AG08395 (cell line): ENCODE measurements around the gene TBC1D10A.

Experiments
- DNase-seq: peaks from one replicate; pipeline ENCODE4 v3.0.0; 2012; ENCODE audit warnings: mixed read lengths, low spot score

TBC1D10A gene

DNA sequence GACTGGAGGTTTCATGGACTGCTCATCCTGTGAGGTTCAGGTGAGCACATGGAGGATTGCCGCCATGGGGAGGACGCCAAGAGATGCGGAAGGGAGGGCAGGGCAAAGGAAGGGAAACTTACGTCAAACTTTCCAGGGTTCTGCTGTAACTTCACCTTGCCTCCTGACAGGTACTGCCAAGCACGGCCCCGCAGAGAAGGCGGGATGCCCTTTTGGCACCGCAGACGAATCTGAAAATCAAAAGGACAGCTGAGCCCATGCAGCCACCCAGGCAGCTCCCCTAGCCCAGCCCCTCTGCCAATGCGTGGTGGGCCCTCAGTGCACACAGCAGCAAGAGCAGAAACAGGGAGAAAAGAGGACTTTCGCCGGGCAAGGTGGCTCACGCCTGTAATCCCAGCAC is 27.4 kb downstream of the TBC1D10A start:
- no peak for DNase-seq

DNA sequence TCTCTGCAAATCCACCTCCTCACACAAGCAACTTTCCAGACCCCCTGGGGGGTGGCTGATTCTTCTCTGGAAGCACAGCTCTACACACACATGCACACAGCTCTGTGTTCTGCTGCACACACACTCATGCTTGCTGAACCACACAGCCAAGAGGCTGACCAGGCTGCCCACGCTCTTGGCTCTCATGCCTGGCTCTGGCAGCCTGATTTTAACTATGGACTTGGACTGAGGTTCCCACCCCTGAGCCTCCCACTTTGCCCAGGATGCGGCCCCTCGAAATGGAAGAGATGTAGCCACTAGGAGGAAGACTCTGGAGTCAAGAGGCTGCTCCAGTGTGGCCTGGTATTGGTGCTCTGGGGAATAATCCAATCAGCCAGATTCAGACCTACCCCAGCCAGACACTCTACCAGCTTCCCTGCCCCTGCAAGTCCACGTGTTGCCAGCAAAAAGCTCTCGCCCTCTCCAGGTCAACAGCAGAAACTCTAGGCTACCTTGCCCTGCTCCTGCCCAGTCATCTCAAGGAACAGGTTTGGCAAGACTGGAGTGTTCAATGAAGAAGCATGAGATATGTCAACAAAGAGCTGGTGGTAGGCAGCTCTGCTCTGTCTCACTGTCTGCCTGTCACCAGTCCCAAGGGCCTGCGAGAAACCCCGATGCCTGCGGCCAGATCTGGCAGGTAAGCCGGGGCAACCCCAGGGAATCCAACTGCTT is 28.6 kb downstream of the TBC1D10A start:
- DNase-seq = no peak

DNA sequence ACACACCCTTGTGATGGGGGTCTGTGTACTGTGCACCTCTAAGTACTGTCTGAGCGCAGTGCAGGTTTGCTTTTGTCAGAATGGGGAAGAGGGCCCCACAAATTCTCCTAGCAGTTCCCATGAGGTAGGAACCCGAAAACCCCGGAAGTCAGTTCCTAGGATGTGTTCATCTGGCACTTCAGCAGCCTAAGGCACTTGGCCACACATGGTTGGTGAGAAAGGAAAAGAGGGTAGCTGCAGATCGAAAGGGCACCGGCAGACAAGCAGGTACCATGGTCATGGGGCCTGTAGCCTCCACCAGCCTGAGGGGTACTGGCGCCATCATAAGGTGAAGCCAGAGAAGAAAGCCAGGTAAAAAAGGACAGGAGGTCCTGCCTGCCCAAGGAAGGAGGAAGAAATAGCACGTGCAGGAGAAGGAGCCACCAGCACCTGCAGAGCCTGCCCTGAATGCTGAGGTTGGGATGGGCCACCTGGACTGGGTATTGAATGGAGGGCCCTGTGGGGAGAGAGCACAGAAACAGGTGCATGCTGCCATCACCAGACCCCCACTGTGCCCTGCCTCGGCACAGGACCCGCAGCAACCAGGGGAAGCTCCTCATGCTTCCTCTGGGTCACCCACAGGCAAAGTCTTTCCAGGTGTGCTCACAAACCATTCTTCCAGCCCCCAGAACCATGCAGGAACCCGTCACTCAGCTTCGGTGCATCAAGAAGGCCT is 29.3 kb downstream of the TBC1D10A start:
- DNase-seq = no peak

DNA sequence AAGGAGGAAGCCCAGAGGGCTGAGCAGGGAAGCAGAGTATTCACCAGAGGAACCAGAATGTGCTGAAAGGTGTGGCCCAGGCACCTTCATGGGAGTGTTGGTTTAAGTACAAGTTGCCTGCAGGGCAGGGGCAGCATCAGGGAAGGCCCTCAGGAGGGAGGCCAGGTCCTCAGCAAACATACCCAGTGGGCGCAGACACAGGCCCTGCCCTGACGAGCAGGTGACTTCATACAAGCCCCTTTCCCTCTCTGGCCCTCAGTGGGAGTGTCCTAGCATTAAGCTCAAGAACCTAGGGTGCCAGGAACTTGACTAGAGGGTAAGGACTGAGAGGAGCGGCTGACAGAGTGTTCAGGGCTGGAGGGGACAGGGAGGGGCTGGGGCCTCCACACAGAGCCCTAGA is 29.9 kb downstream of the TBC1D10A start:
- no peak for DNase-seq

DNA sequence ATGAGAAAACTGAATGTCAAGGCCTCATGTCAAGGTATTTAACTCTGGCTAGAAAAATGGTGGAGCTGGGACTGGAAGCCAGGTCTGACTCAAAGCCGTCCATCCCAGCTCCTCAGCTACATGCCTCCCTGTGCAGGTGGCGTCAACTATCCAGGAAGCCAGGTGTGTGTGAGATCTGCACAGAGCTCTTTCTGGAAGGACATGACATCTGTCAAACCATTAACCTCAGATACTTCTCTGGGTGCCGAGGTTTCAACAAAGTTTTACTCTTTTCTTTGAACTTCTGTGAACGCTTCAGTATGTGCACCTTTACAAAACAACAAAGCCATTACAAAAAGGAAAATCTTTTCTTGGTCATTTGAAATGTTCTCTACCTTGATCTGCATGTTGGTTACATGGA is 30.4 kb downstream of the TBC1D10A start:
- DNase-seq = no peak

DNA sequence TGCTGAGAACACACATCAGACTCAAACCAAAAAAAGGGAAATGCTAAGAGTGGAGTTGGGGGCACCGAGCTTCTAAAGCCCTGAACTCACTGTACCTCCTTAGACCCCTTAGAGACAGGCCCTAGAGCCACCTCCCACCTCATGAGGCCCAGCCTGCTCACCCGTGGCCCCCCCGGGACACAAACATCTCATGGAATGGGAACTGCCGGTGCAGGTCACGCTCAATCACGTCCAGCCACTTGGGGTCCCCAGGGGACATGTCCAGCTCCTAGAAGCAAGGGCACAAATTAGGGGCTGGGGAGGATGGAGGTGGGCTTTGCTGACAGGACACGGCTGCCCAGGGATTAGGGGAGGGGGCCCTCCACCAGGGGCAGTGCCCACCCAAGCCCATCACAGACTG is 31.2 kb downstream of the TBC1D10A start:
- no peak for DNase-seq

DNA sequence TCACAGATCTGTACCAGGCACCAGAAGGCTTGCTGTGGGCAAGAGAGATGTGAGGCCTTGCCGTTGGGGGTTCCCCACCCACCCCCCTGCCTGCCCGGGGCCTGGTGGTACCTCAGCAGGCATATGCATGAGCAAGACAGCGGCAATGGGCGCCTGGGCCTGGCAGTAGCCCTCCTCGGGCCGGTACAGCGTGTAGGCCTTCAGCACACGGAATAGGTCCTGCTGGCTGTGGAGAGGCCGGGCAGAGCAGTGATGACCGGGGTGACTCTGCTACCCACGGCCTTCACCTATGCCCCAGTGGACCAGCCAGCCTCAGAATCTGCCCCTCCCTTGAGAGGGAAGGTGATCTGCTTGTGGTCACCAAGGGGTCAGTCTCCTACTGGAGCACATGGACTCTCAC is 31.9 kb downstream of the TBC1D10A start:
- no peak for DNase-seq

DNA sequence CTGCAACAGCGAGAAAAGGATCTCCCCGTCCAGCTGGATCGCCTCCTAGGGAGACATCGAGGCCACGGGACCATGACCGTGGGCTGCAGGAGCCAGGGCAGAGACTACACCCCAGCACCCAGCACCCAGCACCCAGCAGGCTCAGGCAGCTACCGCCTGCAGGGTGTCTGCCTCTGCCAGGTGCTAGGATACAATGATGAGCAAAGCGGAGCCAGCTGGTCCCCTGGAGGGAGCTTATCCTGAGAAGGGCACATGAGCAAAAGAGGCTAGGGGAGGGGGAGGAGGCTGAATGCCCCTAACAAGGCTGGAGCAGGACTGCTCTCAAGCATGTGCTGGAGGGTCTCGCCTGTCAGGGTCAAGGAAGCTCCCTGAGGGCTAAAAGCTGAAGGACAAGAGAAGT is 32.7 kb downstream of the TBC1D10A start:
- no peak for DNase-seq

DNA sequence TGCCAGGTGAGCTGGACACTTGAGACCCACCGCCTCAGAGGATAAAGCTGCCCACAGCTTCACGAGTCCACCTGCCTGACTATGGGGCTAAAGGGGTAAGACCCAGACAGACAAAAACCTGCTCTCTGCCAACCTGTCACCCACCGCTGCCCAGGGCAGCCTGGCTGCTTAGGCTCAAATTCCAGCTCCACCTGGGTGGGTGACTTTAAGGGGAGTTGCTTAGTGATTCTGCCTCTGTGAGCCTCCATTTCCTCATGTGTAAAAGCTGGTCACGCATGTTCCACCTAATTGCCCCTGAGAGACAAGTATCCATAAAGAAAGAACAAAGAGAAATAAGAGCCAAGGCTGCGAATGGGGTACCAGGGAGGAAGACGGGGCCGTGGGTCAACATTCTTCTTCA is 33.7 kb downstream of the TBC1D10A start:
- DNase-seq = no peak

DNA sequence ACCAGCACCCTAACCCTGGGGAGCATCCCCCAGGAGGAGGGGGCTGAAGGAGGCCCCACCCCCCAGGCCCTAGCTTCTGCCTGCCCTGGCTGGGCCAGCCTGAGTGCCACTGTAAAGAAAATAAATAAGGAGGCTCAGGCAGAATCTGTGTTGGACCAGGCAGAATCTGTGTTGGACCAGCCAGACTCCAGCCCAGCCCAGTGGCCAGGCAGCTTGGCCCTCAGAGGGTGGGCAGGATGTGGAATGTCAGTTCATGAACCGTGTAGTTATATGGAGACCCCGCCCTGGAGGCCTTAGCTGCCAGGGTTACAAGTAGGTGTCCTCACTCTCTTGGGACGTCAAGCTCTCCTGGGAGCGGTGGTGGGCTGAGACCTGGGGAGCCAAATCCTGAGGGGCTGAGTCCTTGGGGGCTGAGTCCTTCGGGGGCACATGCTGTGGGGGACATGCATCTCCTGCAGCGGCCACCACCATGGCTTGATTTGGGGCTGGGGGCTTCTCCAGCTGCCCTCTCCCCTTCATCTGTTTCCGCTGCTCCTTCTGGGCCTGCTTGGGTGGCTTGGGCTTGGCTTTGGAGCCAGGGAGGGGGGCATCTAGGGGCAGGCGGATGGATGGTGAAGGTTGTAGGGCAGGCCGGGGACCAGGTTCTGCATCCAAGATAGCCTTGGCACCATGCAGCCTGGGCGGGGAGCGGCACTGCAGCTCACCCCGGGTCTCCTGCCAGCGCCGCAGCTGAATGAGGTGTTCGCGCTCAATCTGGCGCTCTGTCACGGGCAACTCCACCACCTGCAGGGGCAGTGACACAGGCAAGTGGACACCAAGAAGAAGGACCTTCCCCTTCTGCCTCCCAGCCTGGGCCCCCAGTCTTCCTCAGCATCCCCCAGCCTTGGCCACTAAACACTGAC is 34.4 kb downstream of the TBC1D10A start:
- DNase-seq = no peak

DNA sequence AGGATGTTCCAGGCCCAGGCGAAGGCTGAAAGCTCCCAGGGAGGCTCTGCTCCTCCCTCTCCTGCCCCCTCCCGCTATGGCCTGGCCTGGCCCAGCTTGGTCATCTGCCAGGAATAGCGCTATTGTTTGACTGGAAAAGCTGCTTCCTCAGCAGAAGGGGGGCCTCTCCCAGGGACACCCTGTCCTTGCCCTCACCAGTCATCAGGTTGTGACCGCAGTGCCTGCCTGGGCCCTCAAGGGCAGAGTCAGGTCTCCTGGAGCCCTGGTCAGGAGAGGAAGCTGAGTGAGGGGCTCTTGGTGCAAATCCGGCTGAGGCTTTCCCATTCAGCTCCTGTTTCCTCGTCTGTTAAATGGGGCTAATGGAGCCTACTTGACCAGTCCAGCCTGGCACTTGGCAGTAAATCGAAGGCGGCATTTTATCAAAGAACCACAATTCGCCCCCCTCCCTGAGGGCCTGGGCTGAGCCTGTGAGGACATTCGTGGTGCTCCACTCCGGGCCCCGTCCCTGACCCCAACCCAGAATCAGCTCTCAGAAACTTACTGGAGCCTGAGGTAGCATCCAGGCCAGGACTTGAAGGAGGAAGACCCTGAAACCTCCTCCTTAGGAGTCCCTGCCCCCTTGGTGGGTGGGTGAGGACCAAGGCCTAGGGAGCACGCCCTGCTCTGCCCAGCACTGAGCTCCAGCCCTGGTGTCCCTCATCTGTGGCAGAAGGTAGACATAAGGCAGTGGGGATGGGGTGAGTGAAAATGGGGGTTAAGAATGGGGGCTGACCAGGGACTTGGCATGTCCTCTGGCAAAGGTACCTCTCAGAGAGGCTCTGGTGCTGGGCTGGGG is 35.5 kb downstream of the TBC1D10A start:
- peak; percentile 62 for DNase-seq

DNA sequence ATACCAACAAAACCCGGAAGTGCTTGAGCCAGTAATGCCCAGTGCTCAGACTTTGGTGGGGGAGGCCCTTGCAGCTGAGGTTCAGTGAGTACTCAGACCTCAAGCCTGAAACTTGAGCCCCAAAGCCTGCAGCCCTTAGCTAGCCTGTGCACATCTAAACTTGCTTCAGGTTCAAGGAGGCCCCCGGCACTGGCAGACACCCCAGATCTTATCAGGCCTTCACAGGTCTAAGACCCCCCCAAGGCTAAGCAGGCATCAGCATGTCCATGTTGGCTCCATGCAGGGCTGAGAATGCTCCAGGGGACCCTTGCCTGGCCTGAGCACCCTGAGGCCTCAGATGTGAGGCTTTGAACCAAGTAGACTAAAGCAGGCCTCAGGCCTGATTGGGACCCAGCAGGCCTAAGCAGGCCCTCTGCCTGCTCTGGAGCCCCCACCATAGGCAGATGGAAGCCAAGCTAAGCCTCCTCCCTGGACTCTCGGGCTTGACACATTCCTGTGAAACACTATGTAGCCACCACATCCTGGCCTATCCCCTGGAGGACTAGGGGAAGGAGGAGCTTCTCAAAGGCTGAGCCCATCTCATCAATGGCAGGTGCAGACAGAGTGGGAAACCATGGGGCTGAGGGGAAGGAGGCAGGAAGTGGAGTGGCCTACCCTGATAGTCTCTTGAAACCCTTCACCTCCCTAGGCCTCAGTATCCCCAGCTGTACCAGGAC is 36.2 kb downstream of the TBC1D10A start:
- peak; percentile 66 for DNase-seq

DNA sequence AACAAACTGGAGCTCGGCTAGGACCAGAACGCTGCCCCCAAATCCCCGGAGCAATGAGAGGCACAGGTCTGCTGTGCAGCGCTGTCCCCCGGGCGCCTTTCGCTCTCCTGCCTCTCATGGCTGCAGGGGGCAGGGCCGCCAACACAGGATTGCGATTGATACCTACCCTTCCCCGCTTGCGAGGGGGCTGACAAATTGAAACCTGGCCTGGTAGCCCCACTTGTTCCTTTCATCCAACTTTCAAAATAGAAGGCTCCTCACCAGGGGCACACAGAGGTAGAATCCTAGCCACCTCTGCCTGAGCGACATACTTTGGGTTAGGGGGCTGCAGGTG is 36.8 kb downstream of the TBC1D10A start:
- no peak for DNase-seq

DNA sequence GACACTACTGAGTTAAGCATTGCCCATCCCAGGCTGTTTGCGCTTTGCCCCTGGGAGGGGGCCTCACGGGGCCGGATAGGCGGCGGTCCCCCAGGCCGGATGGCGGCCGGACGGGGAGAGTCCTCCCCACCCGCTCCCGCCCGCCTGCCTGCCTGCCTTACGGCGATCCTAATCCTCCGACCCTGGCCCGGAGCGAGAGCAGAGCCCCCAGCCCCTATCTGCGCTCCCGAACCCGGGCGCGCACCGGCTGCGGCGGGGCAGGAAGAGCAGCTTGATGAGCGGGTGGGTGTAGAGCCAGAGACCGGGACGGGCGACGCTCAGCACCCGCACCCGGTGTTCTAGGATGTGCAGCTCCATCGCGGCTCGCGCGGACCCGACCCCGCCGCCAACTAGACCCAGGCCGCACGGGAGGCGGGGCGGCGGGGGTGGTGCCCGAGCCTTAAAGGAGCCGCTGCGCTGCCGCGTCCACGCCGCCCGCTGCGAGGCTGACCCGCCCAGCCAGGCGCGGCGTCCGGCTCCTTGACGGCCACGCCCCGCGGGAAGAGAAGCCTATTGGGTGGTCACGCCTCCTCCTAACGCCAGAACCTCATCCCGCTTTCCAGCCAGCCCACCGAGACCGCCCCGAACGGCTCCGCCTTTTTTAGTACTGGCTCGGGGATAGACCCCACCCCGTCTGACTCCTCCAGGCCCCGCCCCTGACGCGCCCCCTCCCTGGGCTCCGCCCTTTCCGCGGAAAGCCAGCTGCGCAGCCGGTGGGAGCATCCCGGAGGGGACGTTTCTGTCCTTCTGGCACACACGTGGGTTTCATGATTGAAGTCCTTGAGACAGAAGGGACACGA is 37.4 kb downstream of the TBC1D10A start, which contains the start of gene CASTOR1:
CASTOR1 (minus strand) TSS at position 365 of the 839 bp plus-strand sequence; CDS start at position 357, 8 bp downstream.
- peak; percentile 100 for DNase-seq

DNA sequence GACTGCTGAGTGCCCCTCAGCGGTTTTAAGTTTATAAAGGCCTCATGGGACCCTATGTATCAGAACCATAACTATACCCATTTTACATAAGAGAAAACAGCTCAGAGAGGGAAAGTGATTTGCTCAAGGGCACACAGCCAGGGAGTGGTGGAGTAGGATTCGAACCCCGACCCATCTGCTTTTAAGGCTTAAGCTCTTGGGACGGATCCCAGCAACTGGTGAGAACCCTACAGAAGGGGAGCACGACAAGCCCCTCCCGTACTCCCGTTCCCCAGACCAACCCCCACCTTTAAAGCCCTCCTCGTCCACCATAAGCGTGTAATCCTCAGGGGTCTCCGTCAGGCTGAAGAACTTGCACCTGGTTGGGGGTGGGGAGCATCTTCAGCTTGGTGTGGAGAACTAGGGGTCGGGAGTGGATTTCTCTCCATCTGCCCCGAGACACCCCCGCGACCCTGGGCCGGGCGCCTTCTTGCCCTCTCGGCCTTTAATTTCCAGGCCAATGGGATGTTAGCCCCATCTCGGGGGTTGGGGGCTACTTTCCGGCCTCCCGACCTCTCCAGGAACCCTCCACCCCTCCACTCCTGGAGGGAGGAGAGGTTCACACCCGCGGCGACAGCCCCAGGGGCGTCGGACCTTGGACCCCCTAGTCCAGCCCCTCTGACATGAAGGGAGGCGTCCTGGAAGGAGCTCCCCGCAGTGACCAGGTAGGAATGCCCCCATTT is 38.2 kb downstream of the TBC1D10A start:
- no peak for DNase-seq

DNA sequence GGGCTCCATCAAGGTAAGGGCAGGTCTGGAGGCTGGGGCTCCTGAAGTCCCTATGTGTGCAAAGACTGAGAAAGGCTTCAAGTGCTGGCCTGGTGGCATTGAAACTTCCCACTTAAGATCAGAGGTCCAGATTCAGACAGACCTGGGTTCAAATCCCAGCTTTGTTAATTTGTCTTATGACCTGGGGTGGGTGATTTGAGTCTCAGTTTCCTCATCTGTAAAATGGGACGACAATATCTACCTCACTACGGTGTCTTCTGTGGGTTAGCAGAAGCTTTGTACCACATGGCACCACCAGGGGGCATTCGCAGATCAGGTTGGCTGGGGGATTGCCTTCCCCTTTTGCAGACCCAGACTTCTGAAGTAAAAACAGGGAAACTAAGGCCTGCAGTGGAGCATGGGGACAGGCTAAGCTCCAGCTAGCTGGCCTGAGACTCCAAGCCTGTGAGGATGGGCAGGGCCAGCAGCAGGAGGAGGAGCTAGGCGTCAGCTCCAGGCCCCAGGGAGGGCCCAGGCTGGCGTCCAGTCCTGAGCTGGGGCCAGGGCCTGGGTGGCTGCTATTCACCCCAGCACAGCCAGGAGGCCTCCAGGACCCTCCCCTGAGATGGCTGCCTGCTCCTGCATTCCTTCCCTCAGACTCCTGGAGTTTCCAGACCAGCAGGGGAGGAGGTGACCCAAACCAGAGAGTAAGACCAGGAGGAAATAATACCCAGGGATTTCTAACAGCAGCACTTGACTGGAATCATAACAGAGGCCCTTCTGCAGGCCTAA is 38.9 kb downstream of the TBC1D10A start:
- DNase-seq = peak; percentile 92

DNA sequence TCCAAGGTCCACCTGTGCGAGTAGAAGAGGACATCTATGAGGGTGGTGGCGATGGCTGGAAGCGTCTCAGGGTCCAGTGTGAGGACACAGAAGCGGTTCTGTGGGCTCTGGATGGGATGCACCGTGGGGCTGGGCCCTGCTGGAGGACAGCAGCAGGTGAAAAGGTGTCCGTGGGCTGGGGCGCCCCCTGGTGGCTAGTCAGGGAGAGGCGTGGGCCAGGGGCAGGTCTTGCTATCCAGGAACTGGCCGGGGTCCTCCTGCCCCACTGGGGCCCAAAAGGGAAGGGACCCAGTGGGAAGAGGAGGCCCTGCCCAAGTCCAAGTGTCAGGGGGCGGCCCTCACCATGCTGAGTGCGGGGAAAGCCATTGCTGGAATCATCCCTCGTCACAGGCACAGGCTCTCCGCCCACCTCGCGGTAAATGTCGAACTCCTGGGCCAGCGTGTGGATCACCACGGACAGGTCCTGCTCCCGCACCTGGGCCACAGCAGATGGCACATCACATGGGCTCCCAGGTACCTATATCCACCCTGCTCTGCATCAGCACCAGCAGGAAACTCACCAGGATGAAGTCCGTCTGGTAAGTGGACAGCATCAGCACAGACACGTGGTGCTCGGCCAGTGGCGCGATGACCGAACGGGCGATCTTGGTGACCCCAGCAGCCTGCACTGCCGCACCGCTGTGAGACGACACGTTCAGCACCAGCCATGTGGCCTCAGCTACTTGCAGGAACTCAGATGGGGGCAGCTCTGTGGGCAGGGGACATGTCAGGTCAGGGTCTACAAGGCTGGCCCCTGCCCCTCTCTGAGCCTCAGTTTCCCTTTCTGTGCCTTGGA is 39.7 kb downstream of the TBC1D10A start:
- DNase-seq = peak; percentile 50

DNA sequence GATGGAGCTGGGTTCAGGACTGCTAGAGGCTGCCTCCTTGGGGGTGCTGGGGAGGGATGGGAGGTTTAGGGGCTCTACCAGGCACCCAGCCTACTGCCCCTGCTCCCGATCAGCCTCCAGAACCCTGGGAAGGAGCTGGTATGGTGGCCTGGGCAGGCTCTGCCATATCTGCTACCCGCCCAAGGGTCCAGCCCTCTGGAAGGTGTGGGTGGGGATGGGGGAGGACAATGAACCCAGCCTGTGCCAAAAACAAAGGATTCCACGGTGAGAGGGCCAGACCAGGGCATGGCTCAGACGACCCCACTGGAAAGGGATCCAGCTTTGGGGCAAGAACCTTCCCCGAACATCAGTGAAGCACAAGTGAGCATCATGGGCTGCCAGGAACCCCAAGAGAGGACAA is 40.4 kb downstream of the TBC1D10A start:
- no peak for DNase-seq
